ENCODE results near the gene ZGLP1. TPM values are rescaled to one million over a fixed set of nuclear protein-coding genes. Genes with fewer than 3 reads are reported as not detected.

ZGLP1 gene
- total RNA-seq, 2 donors from 2014 or later, result 0.90 TPM; not detected in 1

DNA sequence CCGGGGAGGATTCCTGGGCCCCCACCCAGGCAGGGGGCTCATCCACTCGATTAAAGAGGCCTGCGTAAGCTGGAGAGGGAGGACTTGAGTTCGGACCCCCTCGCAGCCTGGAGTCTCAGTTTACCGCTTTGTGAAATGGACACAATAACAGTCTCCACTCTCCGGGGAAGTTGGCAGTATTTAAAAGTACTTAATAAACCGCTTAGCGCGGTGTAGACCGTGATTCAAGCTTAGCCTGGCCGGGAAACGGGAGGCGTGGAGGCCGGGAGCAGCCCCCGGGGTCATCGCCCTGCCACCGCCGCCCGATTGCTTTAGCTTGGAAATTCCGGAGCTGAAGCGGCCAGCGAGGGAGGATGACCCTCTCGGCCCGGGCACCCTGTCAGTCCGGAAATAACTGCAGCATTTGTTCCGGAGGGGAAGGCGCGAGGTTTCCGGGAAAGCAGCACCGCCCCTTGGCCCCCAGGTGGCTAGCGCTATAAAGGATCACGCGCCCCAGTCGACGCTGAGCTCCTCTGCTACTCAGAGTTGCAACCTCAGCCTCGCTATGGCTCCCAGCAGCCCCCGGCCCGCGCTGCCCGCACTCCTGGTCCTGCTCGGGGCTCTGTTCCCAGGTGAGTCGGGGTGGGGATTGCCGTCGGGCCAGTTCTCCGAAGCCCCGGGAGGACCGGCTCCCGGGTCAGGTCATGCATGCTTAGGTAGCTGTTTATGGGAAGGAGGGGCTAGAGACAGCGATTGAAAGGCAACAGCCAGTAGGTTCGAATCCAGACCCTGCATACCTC, 38.8 kb downstream of the ZGLP1 start, which contains the start of gene ICAM1:
TSS of gene ICAM1 (plus strand) at position 505 of the 779 bp plus-strand sequence. CDS start at position 545, 40 bp downstream.
- peaks cover 0 to 34% of the 10 kb centered on the region in 2 donors for H3K4me1 ChIP-seq
- H3K27ac ChIP-seq, result peak within 1 kb of the TSS; percentile 73 to 85
- peak; percentile 88 for DNase-seq (ENCODE audit: low spot score)
- H3K36me3 ChIP-seq, result no peaks in the 10 kb centered on the region
- no peak for TF ChIP-seq CTCF (IDR thresholded peaks at IDR 0.05)
- H3K27me3 ChIP-seq, result peaks cover 0 to 5% of the 10 kb centered on the region in 2 donors
- peak within 1 kb of the TSS; percentile 27 to 54 for H3K4me3 ChIP-seq
- no peaks in the 10 kb centered on the region for H3K9me3 ChIP-seq

DNA sequence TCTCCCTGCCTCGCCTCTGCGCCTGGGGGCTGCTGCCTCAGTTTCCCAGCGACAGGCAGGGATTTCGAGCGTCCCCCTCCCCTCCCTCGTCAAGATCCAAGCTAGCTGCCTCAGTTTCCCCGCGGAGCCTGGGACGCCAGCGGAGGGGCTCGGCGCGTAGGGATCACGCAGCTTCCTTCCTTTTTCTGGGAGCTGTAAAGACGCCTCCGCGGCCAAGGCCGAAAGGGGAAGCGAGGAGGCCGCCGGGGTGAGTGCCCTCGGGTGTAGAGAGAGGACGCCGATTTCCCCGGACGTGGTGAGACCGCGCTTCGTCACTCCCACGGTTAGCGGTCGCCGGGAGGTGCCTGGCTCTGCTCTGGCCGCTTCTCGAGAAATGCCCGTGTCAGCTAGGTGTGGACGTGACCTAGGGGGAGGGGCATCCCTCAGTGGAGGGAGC, 39.4 kb downstream of the ZGLP1 start:
- no peak for TF ChIP-seq CTCF (IDR thresholded peaks at IDR 0.05)
- no peaks in the 10 kb centered on the region for H3K36me3 ChIP-seq

GRCh38 chr19:10269333-10270179, 40.1 kb downstream of the ZGLP1 start:
- Histone ChIP-seq H3K9me3 (no peaks in the 10 kb centered on the region), H3K36me3 (no peaks in the 10 kb centered on the region), H3K4me3 (peak overlapping the region; percentile 27 to 54), H3K4me1 (peaks cover 0 to 34% of the 10 kb centered on the region in 2 donors), H3K27ac (peak overlapping the region; percentile 73 to 85), H3K27me3 (peaks cover 0 to 5% of the 10 kb centered on the region in 2 donors)
- TF ChIP-seq CTCF (IDR thresholded peaks at IDR 0.05), result peak; percentile 89 to 98
- peak; percentile 93 for DNase-seq (ENCODE audit: low spot score)

More for the DNA sequence above, 39.4 kb downstream of the ZGLP1 start:
- DNase-seq (ENCODE audit: low spot score), result peak; percentile 84
- peaks cover 0 to 5% of the 10 kb centered on the region in 2 donors for H3K27me3 ChIP-seq
- H3K9me3 ChIP-seq, result no peaks in the 10 kb centered on the region
- peak overlapping the region; percentile 27 to 54 for H3K4me3 ChIP-seq
- H3K4me1 ChIP-seq, result peaks cover 0 to 34% of the 10 kb centered on the region in 2 donors
- H3K27ac ChIP-seq, result peak overlapping the region; percentile 73 to 85

GRCh38 chr19:10268071-10268470, 41.5 kb downstream of the ZGLP1 start:
- no peaks in the 10 kb centered on the region for H3K9me3 ChIP-seq
- no peak for DNase-seq (ENCODE audit: low spot score)
- H3K27me3 ChIP-seq, result peaks cover 0 to 5% of the 10 kb centered on the region in 2 donors
- H3K36me3 ChIP-seq, result no peaks in the 10 kb centered on the region
- no peak for TF ChIP-seq CTCF (IDR thresholded peaks at IDR 0.05)
- H3K27ac ChIP-seq, result peak overlapping the region; percentile 42 to 68
- H3K4me1 ChIP-seq, result peaks cover 0 to 34% of the 10 kb centered on the region in 2 donors
- no peak overlapping the region for H3K4me3 ChIP-seq

- no peak for TF ChIP-seq CTCF (IDR thresholded peaks at IDR 0.05)
- Histone ChIP-seq H3K4me1 (peaks cover 0 to 30% of the 10 kb centered on the region in 2 donors), H3K27me3 (peaks cover 0 to 5% of the 10 kb centered on the region in 2 donors), H3K36me3 (no peaks in the 10 kb centered on the region), H3K9me3 (no peaks in the 10 kb centered on the region), H3K4me3 (no peak overlapping the region), H3K27ac (no peak overlapping the region)
- no peak for DNase-seq (ENCODE audit: low spot score)
These were observed 42.9 kb downstream of the ZGLP1 start for GRCh38 chr19:10266706-10267105.

Data from right atrium auricular region (tissue), 2 donors.